ENCODE data around the gene BBS2. TPM values are rescaled to one million over a fixed set of nuclear protein-coding genes. Genes with fewer than 3 reads are reported as not detected.

BBS2 gene
- total RNA-seq, 1 donor = 36.7 TPM

GRCh38 chr16:56542039-56542438 lies 22.2 kb upstream of the BBS2 start:
- no peak overlapping the region for H3K4me3 ChIP-seq (ENCODE audit: low read length)
- H3K4me1 ChIP-seq (ENCODE audit: insufficient read depth, low read length) = peaks cover under 1% of the 10 kb centered on the region
- no peaks in the 10 kb centered on the region for H3K27me3 ChIP-seq (ENCODE audit: insufficient read depth, low read length)
- no peaks in the 10 kb centered on the region for H3K9me3 ChIP-seq (ENCODE audit: low read depth, low read length)

GRCh38 chr16:56539656-56540055 lies 19.8 kb upstream of the BBS2 start:
- Histone ChIP-seq H3K4me3 (ENCODE audit: low read length) (no peak overlapping the region), H3K27me3 (ENCODE audit: insufficient read depth, low read length) (no peaks in the 10 kb centered on the region), H3K9me3 (ENCODE audit: low read depth, low read length) (no peaks in the 10 kb centered on the region), H3K4me1 (ENCODE audit: insufficient read depth, low read length) (no peaks in the 10 kb centered on the region)

GRCh38 chr16:56538331-56538730 lies 18.5 kb upstream of the BBS2 start:
- H3K27me3 ChIP-seq (ENCODE audit: insufficient read depth, low read length) = no peaks in the 10 kb centered on the region
- no peaks in the 10 kb centered on the region for H3K9me3 ChIP-seq (ENCODE audit: low read depth, low read length)
- H3K4me1 ChIP-seq (ENCODE audit: insufficient read depth, low read length) = no peaks in the 10 kb centered on the region
- H3K4me3 ChIP-seq (ENCODE audit: low read length) = no peak overlapping the region

- H3K9me3 ChIP-seq (ENCODE audit: low read depth, low read length) = no peaks in the 10 kb centered on the region
- no peaks in the 10 kb centered on the region for H3K4me1 ChIP-seq (ENCODE audit: insufficient read depth, low read length)
- H3K27me3 ChIP-seq (ENCODE audit: insufficient read depth, low read length) = no peaks in the 10 kb centered on the region
Measured at GRCh38 chr16:56534847-56535383, 15.1 kb upstream of the BBS2 start.

GRCh38 chr16:56532714-56533113 lies 12.9 kb upstream of the BBS2 start:
- H3K9me3 ChIP-seq (ENCODE audit: low read depth, low read length) = no peaks in the 10 kb centered on the region
- H3K27me3 ChIP-seq (ENCODE audit: insufficient read depth, low read length) = no peaks in the 10 kb centered on the region
- H3K4me3 ChIP-seq (ENCODE audit: low read length) = no peak overlapping the region
- no peaks in the 10 kb centered on the region for H3K4me1 ChIP-seq (ENCODE audit: insufficient read depth, low read length)

More at GRCh38 chr16:56534847-56535383, 15.1 kb upstream of the BBS2 start:
- no peak overlapping the region for H3K4me3 ChIP-seq (ENCODE audit: low read length)

- Histone ChIP-seq H3K27me3 (ENCODE audit: insufficient read depth, low read length) (peaks cover 3% of the 10 kb centered on the region), H3K9me3 (ENCODE audit: low read depth, low read length) (no peaks in the 10 kb centered on the region), H3K4me1 (ENCODE audit: insufficient read depth, low read length) (no peaks in the 10 kb centered on the region), H3K4me3 (ENCODE audit: low read length) (no peak overlapping the region)
Measured at GRCh38 chr16:56530872-56531271, 11.0 kb upstream of the BBS2 start.

GRCh38 chr16:56525236-56525635 lies 5.4 kb upstream of the BBS2 start:
- Histone ChIP-seq H3K4me3 (ENCODE audit: low read length) (no peak overlapping the region), H3K4me1 (ENCODE audit: insufficient read depth, low read length) (peaks cover 6% of the 10 kb centered on the region), H3K9me3 (ENCODE audit: low read depth, low read length) (no peaks in the 10 kb centered on the region), H3K27me3 (ENCODE audit: insufficient read depth, low read length) (peaks cover 3% of the 10 kb centered on the region)

- no peaks in the 10 kb centered on the region for H3K9me3 ChIP-seq (ENCODE audit: low read depth, low read length)
Measured at GRCh38 chr16:56520251-56520577, 390 bp upstream of the BBS2 start.

GRCh38 chr16:56518425-56518824 lies 1.4 kb downstream of the BBS2 start:
- H3K9me3 ChIP-seq (ENCODE audit: low read depth, low read length) = no peaks in the 10 kb centered on the region
- no peaks in the 10 kb centered on the region for H3K27me3 ChIP-seq (ENCODE audit: insufficient read depth, low read length)
- H3K4me1 ChIP-seq (ENCODE audit: insufficient read depth, low read length) = peaks cover 24% of the 10 kb centered on the region
- no peak overlapping the region for H3K4me3 ChIP-seq (ENCODE audit: low read length)

More at GRCh38 chr16:56520251-56520577, 390 bp upstream of the BBS2 start:
- Histone ChIP-seq H3K27me3 (ENCODE audit: insufficient read depth, low read length) (no peaks in the 10 kb centered on the region), H3K4me3 (ENCODE audit: low read length) (peak overlapping the region; percentile 95), H3K4me1 (ENCODE audit: insufficient read depth, low read length) (peaks cover 24% of the 10 kb centered on the region)

- H3K4me3 ChIP-seq (ENCODE audit: low read length) = no peak overlapping the region
- no peaks in the 10 kb centered on the region for H3K9me3 ChIP-seq (ENCODE audit: low read depth, low read length)
- peaks cover 24% of the 10 kb centered on the region for H3K4me1 ChIP-seq (ENCODE audit: insufficient read depth, low read length)
- H3K27me3 ChIP-seq (ENCODE audit: insufficient read depth, low read length) = no peaks in the 10 kb centered on the region
Measured at GRCh38 chr16:56517206-56517605, 2.6 kb downstream of the BBS2 start.

GRCh38 chr16:56515665-56516064 lies 4.2 kb downstream of the BBS2 start:
- H3K4me3 ChIP-seq (ENCODE audit: low read length) = no peak overlapping the region
- peaks cover 22% of the 10 kb centered on the region for H3K4me1 ChIP-seq (ENCODE audit: insufficient read depth, low read length)
- no peaks in the 10 kb centered on the region for H3K9me3 ChIP-seq (ENCODE audit: low read depth, low read length)
- H3K27me3 ChIP-seq (ENCODE audit: insufficient read depth, low read length) = no peaks in the 10 kb centered on the region

- Histone ChIP-seq H3K9me3 (ENCODE audit: low read depth, low read length) (no peaks in the 10 kb centered on the region), H3K4me1 (ENCODE audit: insufficient read depth, low read length) (peaks cover 16% of the 10 kb centered on the region), H3K27me3 (ENCODE audit: insufficient read depth, low read length) (no peaks in the 10 kb centered on the region), H3K4me3 (ENCODE audit: low read length) (no peak overlapping the region)
Measured at GRCh38 chr16:56514845-56515244, 5.0 kb downstream of the BBS2 start.

GRCh38 chr16:56513972-56514371 lies 5.9 kb downstream of the BBS2 start:
- H3K4me1 ChIP-seq (ENCODE audit: insufficient read depth, low read length) = peaks cover 10% of the 10 kb centered on the region
- H3K27me3 ChIP-seq (ENCODE audit: insufficient read depth, low read length) = no peaks in the 10 kb centered on the region
- H3K9me3 ChIP-seq (ENCODE audit: low read depth, low read length) = no peaks in the 10 kb centered on the region
- no peak overlapping the region for H3K4me3 ChIP-seq (ENCODE audit: low read length)

GRCh38 chr16:56513091-56513490 lies 6.7 kb downstream of the BBS2 start:
- H3K4me3 ChIP-seq (ENCODE audit: low read length) = no peak overlapping the region
- H3K9me3 ChIP-seq (ENCODE audit: low read depth, low read length) = no peaks in the 10 kb centered on the region
- no peaks in the 10 kb centered on the region for H3K27me3 ChIP-seq (ENCODE audit: insufficient read depth, low read length)
- peaks cover 6% of the 10 kb centered on the region for H3K4me1 ChIP-seq (ENCODE audit: insufficient read depth, low read length)

GRCh38 chr16:56512025-56512424 lies 7.8 kb downstream of the BBS2 start:
- no peaks in the 10 kb centered on the region for H3K27me3 ChIP-seq (ENCODE audit: insufficient read depth, low read length)
- H3K9me3 ChIP-seq (ENCODE audit: low read depth, low read length) = no peaks in the 10 kb centered on the region
- peaks cover 2% of the 10 kb centered on the region for H3K4me1 ChIP-seq (ENCODE audit: insufficient read depth, low read length)
- H3K4me3 ChIP-seq (ENCODE audit: low read length) = no peak overlapping the region

- Histone ChIP-seq H3K27me3 (ENCODE audit: insufficient read depth, low read length) (no peaks in the 10 kb centered on the region), H3K4me1 (ENCODE audit: insufficient read depth, low read length) (no peaks in the 10 kb centered on the region), H3K9me3 (ENCODE audit: low read depth, low read length) (no peaks in the 10 kb centered on the region), H3K4me3 (ENCODE audit: low read length) (no peak overlapping the region)
Measured at GRCh38 chr16:56510544-56510943, 9.3 kb downstream of the BBS2 start.

All from mononuclear cell (primary cell).